ENCODE results near the gene THBS2. TPM values are rescaled to one million over a fixed set of nuclear protein-coding genes. Genes with fewer than 3 reads are reported as not detected.

THBS2 gene
- total and polyA plus RNA-seq, 2 of the 4 experiments (the other 2 are of a cell fraction), result 97.3 to 113 TPM

GRCh38 chr6:169225131-169225576 is 28.5 kb downstream of the THBS2 start:
- Histone ChIP-seq H3K23ac (ENCODE audit: low read depth, low read length) (no peak overlapping the region), H3K79me1 (ENCODE audit: low read depth in 1 of 2, low read length in 2 of 2) (no peaks in the 10 kb centered on the region), H2BK5ac (ENCODE audit: low read depth, low read length, poor library complexity, severe bottlenecking) (peak overlapping the region; percentile 70), H4K5ac (ENCODE audit: low read depth, low read length) (no peak overlapping the region), H3K4me2 (ENCODE audit: low read depth, low read length) (no peak overlapping the region), H2AK5ac (ENCODE audit: low read depth, low read length) (peak overlapping the region; percentile 69), H3K9me1 (ENCODE audit: insufficient read depth, low read length) (peaks cover 12% of the 10 kb centered on the region), H4K8ac (ENCODE audit: low read depth in 2 of 2, low read length in 2 of 2) (peak overlapping the region; percentile 61 to 76; a peak in 3 of 4 replicates), H4K20me1 (ENCODE audit: insufficient read depth, low read length) (no peaks in the 10 kb centered on the region), H3K4ac (ENCODE audit: low read depth, low read length) (peak overlapping the region; percentile 16; the same call in 1 of the 2 replicates), H3K36me3 (ENCODE audit: control insufficient read depth, insufficient read depth, low read length) (peaks cover 54% of the 10 kb centered on the region), H3K9ac (ENCODE audit: low read depth, low read length) (no peak overlapping the region), H4K91ac (ENCODE audit: insufficient read depth, low read depth, low read length) (peak overlapping the region; percentile 65; the same call in 1 of the 2 replicates), H2BK120ac (ENCODE audit: low read depth, low read length) (peak overlapping the region; percentile 22; the same call in 1 of the 2 replicates), H3K27ac (ENCODE audit: insufficient read depth, low read length) (no peak overlapping the region), H3K18ac (ENCODE audit: low read depth, low read length) (no peak overlapping the region), H3K4me3 (ENCODE audit: insufficient read depth, low read depth, low read length) (no peak overlapping the region), H3K4me1 (ENCODE audit: control insufficient read depth, insufficient read depth, low read length) (peaks cover 7% of the 10 kb centered on the region), H2BK15ac (ENCODE audit: low read depth, low read length) (no peak overlapping the region; the same call in 2 of the 3 replicates), H3K14ac (replicated peaks; ENCODE audit: low read depth, low read length) (peak overlapping the region; percentile 48; the same call in 1 of the 2 replicates), H3K27me3 (ENCODE audit: control insufficient read depth, insufficient read depth, low read length) (no peaks in the 10 kb centered on the region), H2AFZ (replicated peaks; ENCODE audit: low read length, poor library complexity) (peak overlapping the region; percentile 53), H3K9me3 (ENCODE audit: control insufficient read depth, insufficient read depth, low read length) (peaks cover 3% of the 10 kb centered on the region; the same call in 1 of the 2 replicates), H3K56ac (ENCODE audit: extremely low read depth, insufficient read depth, low read length) (no peak overlapping the region), H2BK20ac (ENCODE audit: low read depth, low read length) (peak overlapping the region; percentile 33), H2AK9ac (replicated peaks; ENCODE audit: low read depth, low read length, poor library complexity) (peak overlapping the region; percentile 86)
- BruUV-seq (replicated peaks), result no TSS peak
- in situ Hi-C loops (cut with MboI; ENCODE audit: low sequenced_read_pairs), result no loop called here
- DNase-seq (no peak), ATAC-seq (ENCODE audit: low read depth) (no peak)
- ChIA-PET POLR2A (ENCODE audit: unreplicated experiment) (no interaction called here), CTCF (no interaction called here)
- intact Hi-C loops (cut with micrococcal nuclease), result no loop called here
- TF ChIP-seq MXI1 (IDR thresholded peaks at IDR 0.05; ENCODE audit: borderline replicate concordance, low read depth, low read length) (no peak), RFX5 (IDR thresholded peaks at IDR 0.05; ENCODE audit: low read depth, low read length) (no peak), BHLHE40 (IDR thresholded peaks at IDR 0.05; ENCODE audit: low read depth, low read length) (no peak), CEBPB (IDR thresholded peaks at IDR 0.05; ENCODE audit: low read depth, low read length) (no peak), MAFK (IDR thresholded peaks at IDR 0.05; ENCODE audit: low read depth, low read length) (no peak), MAZ (IDR thresholded peaks at IDR 0.05; ENCODE audit: borderline replicate concordance, low read depth, low read length) (no peak), RAD21 (IDR thresholded peaks at IDR 0.05; ENCODE audit: low read length) (no peak)
- dilution Hi-C loops (cut with HindIII; ENCODE audit: low sequenced_read_pairs, unreplicated experiment), result no loop called here
- WGBS, 2 experiments (ENCODE audit: extremely low coverage in 2 of 2, insufficient read length in 1 of 2), result 96% methylated on average over 11 of the region's 23 CpGs; no CpG with 5 or more reads in 1 of the 2 experiments
